H1 (cell line): ENCODE results near the gene AGPAT3. TPM values are rescaled to one million over a fixed set of nuclear protein-coding genes. Genes with fewer than 3 reads are reported as not detected.
A peak's percentile ranks its signal among the peaks of the same experiment; 100 is the strongest.

ENCODE experiments used
- CTCF ChIA-PET: fragments of 300-600 bp; sonication (Branson Sonifier 250); formaldehyde crosslinking; loops from one replicate; lab custom pipeline; 2021; ENCODE audit not compliant: partially characterized antibody; lab: Charles Lee
- POLR2A ChIA-PET: fragments of 300-600 bp; sonication (Branson Sonifier 250); formaldehyde crosslinking; loops from one replicate; lab custom pipeline; 2021; ENCODE audit warnings: inconsistent platforms; ENCODE audit not compliant: partially characterized antibody; lab: Charles Lee
- DNase-seq, 2 experiments: peaks; one replicate each; pipeline versions ENCODE4 v3.0.0 to v3.0.0-alpha.2; 2010 to 2022; ENCODE audit warnings: low spot score in 2 of 2, low read depth in 1 of 2, mixed read lengths in 1 of 2
- FAIRE-seq: peaks from 2 replicates; lab custom pipeline; 2011; peaks lifted over from hg19 to GRCh38; lab: Jason Lieb, UNC
- H2AFZ ChIP-seq: 2 replicates; pipeline ENCODE4 v1.8.1; 2012; ENCODE audit warnings: low read length, inconsistent platforms
- H2AK5ac ChIP-seq: 2 replicates; pipeline ENCODE4 v1.6.1; 2013; ENCODE audit warnings: low read depth, low read length
- H2BK120ac ChIP-seq: replicated peaks from 2 replicates; pipeline ENCODE3; 2013; ENCODE audit warnings: low read depth, low read length, inconsistent platforms
- H2BK12ac ChIP-seq: 2 replicates; pipeline ENCODE4 v1.6.1; 2013; ENCODE audit warnings: low read depth, low read length
- H2BK15ac ChIP-seq: 2 replicates; pipeline ENCODE4 v1.6.1; 2013; ENCODE audit warnings: low read length
- H2BK20ac ChIP-seq: 2 replicates; pipeline ENCODE4 v1.6.1; 2013; ENCODE audit warnings: low read length
- H2BK5ac ChIP-seq: 2 replicates; pipeline ENCODE4 v1.6.1; 2013; ENCODE audit warnings: low read depth, low read length
- H3K14ac ChIP-seq: 2 replicates; pipeline ENCODE4 v1.6.1; 2013; ENCODE audit warnings: inconsistent platforms; ENCODE audit not compliant: insufficient read length
- H3K18ac ChIP-seq: 2 replicates; pipeline ENCODE4 v1.6.1; 2013; ENCODE audit warnings: low read length; ENCODE audit errors: extremely low read depth
- H3K23ac ChIP-seq: 2 replicates; pipeline ENCODE4 v1.6.1; 2013; ENCODE audit warnings: inconsistent platforms; ENCODE audit not compliant: insufficient read length
- H3K23me2 ChIP-seq: 2 replicates; pipeline ENCODE4 v1.6.1; 2013; ENCODE audit warnings: low read depth, low read length
- H3K27ac ChIP-seq: 2 replicates; pipeline ENCODE4 v1.6.1; 2011; ENCODE audit warnings: low read depth, low read length, inconsistent platforms
- H3K27me3 ChIP-seq, 4 experiments: replicated peaks in 1 of 4; 1 replicate in 1 of 4; 2 replicates in 3 of 4; pipeline versions ENCODE4 v1.6.1 to v1.8.1; 2011 to 2013; ENCODE audit warnings: low read length in 3 of 4, mild to moderate bottlenecking in 3 of 4, inconsistent platforms in 2 of 4, mixed read lengths in 2 of 4, moderate library complexity in 1 of 4; ENCODE audit not compliant: control insufficient read depth in 3 of 4, insufficient read depth in 3 of 4; ENCODE audit errors: extremely low read depth in 1 of 4
- H3K36me3 ChIP-seq, 4 experiments: 2 replicates each; pipeline versions ENCODE4 v1.6.1 to v1.8.1; 2011 to 2013; ENCODE audit warnings: mild to moderate bottlenecking in 4 of 4, low read length in 3 of 4, moderate library complexity in 2 of 4, control low read depth in 1 of 4, inconsistent platforms in 1 of 4; ENCODE audit not compliant: insufficient read depth in 4 of 4, control insufficient read depth in 2 of 4
- H3K4ac ChIP-seq: replicated peaks from 2 replicates; pipeline ENCODE3; 2013; ENCODE audit warnings: low read length, low read depth, mixed read lengths, inconsistent platforms; ENCODE audit not compliant: insufficient read length
- H3K4me1 ChIP-seq, 4 experiments: replicated peaks in 1 of 4; 1 replicate in 1 of 4; 2 replicates in 3 of 4; pipeline versions ENCODE4 v1.6.1 to v1.8.1; 2011 to 2013; ENCODE audit warnings: low read length in 3 of 4, inconsistent platforms in 2 of 4, mixed read lengths in 1 of 4; ENCODE audit not compliant: insufficient read depth in 4 of 4, control insufficient read depth in 3 of 4
- H3K4me2 ChIP-seq, 2 experiments: 2 replicates each; pipeline versions ENCODE4 v1.6.1 to v1.8.1; 2011 to 2013; ENCODE audit warnings: low read depth in 2 of 2, low read length in 2 of 2, control low read depth in 1 of 2, inconsistent platforms in 1 of 2, mild to moderate bottlenecking in 1 of 2; ENCODE audit not compliant: insufficient read depth in 1 of 2
- H3K4me3 ChIP-seq, 4 experiments: fragments of 200-600, 300-600 bp in 1 of 4; sonication (generic), shearing (Covaris generic), sonication (Bioruptor Twin) in 1 of 4; 2 replicates each; pipeline versions ENCODE4 v1.5.1 to v1.8.1; 2011 to 2016; ENCODE audit warnings: low read length in 4 of 4, low read depth in 3 of 4, control low read depth in 2 of 4, inconsistent platforms in 2 of 4, mild to moderate bottlenecking in 2 of 4, mixed read lengths in 1 of 4, moderate library complexity in 1 of 4; ENCODE audit not compliant: insufficient read depth in 2 of 4; ENCODE audit errors: extremely low read depth in 1 of 4
- H3K56ac ChIP-seq: replicated peaks from 2 replicates; pipeline ENCODE3; 2013; ENCODE audit warnings: low read depth, mild to moderate bottlenecking, mixed read lengths, low read length, inconsistent platforms; ENCODE audit not compliant: insufficient read length
- H3K79me1 ChIP-seq: 2 replicates; pipeline ENCODE4 v1.6.1; 2013; ENCODE audit warnings: low read depth, low read length, control low read depth
- H3K79me2 ChIP-seq, 2 experiments: 2 replicates each; pipeline versions ENCODE4 v1.6.1 to v1.8.1; 2012 to 2013; ENCODE audit warnings: low read length in 2 of 2, mild to moderate bottlenecking in 2 of 2, inconsistent platforms in 1 of 2; ENCODE audit not compliant: insufficient read depth in 2 of 2, control insufficient read depth in 1 of 2
- H3K9ac ChIP-seq, 4 experiments: replicated peaks in 1 of 4; 1 replicate in 1 of 4; 2 replicates in 3 of 4; pipeline versions ENCODE4 v1.6.1 to v1.8.1; 2011 to 2013; ENCODE audit warnings: low read depth in 3 of 4, low read length in 3 of 4, control low read depth in 2 of 4, mild to moderate bottlenecking in 2 of 4, moderate library complexity in 2 of 4, inconsistent platforms in 1 of 4; ENCODE audit errors: extremely low read depth in 1 of 4
- H3K9me3 ChIP-seq, 2 experiments: 2 replicates each; pipeline versions ENCODE4 v1.6.1 to v1.8.1; 2012 to 2013; ENCODE audit warnings: mild to moderate bottlenecking in 2 of 2, moderate library complexity in 2 of 2, control low read depth in 1 of 2, inconsistent platforms in 1 of 2, low read depth in 1 of 2, low read length in 1 of 2, mixed read lengths in 1 of 2; ENCODE audit not compliant: insufficient read depth in 2 of 2
- H4K20me1 ChIP-seq, 2 experiments: replicated peaks in 1 of 2; 2 replicates each; pipeline versions ENCODE3 to v1.8.1; 2011 to 2013; ENCODE audit warnings: inconsistent platforms in 2 of 2, low read length in 2 of 2, mild to moderate bottlenecking in 1 of 2; ENCODE audit not compliant: insufficient read depth in 2 of 2, control insufficient read depth in 1 of 2
- H4K5ac ChIP-seq: 2 replicates; pipeline ENCODE4 v1.6.1; 2013; ENCODE audit warnings: low read length, low read depth, mixed read lengths, inconsistent platforms; ENCODE audit not compliant: insufficient read length
- H4K8ac ChIP-seq: 2 replicates; pipeline ENCODE4 v1.8.0; 2013; ENCODE audit warnings: mild to moderate bottlenecking, moderate library complexity, low read length, inconsistent platforms; ENCODE audit not compliant: insufficient read depth; ENCODE audit errors: extremely low read depth
- H4K91ac ChIP-seq: replicated peaks from 2 replicates; pipeline ENCODE3; 2013; ENCODE audit warnings: low read length, mixed read lengths, inconsistent platforms; ENCODE audit not compliant: insufficient read length
- CREB1 ChIP-seq: IDR thresholded peaks from 2 replicates; pipeline ENCODE4 v1.6.1; 2012; ENCODE audit warnings: inconsistent platforms
- GTF2F1 ChIP-seq: IDR thresholded peaks from 2 replicates; pipeline ENCODE4 v1.6.1; 2012; ENCODE audit warnings: low read depth, low read length, improper control_type of control experiment, borderline replicate concordance
- MAFK ChIP-seq: IDR thresholded peaks from 2 replicates; pipeline ENCODE4 v1.6.1; 2012; ENCODE audit warnings: low read depth, mild to moderate bottlenecking, improper control_type of control experiment, low read length
- PHF8 ChIP-seq: fragments of 200-600 bp; sonication (generic); conservative IDR thresholded peaks from 2 replicates; pipeline ENCODE4 v1.7.1; 2012; ENCODE audit warnings: low read depth, mild to moderate bottlenecking, inconsistent platforms, low read length, moderate library complexity
- POLR2A ChIP-seq, 2 experiments: IDR thresholded peaks; 1 replicate in 1 of 2; 2 replicates in 1 of 2; pipeline ENCODE4 v1.6.1; 2011; ENCODE audit warnings: low read depth in 2 of 2, low read length in 2 of 2, mild to moderate bottlenecking in 2 of 2; ENCODE audit errors: control extremely low read depth in 1 of 2
- SIRT6 ChIP-seq: IDR thresholded peaks from one replicate; pipeline ENCODE4 v1.7.1; 2012; ENCODE audit warnings: low read length, inconsistent platforms
- SRF ChIP-seq: IDR thresholded peaks from 2 replicates; pipeline ENCODE4 v1.6.1; 2011; ENCODE audit warnings: mild to moderate bottlenecking, low read depth, low read length, moderate library complexity
- WGBS, 2 experiments: shearing (Covaris generic) in 1 of 2; methylation state at CpG; one replicate each; pipeline versions ENCODE4 v1.1.6 to v1.1.7; 2013 to 2015; ENCODE audit warnings: low lambda C conversion rate in 2 of 2, mixed read lengths in 2 of 2, inconsistent platforms in 1 of 2, low coverage in 1 of 2, missing lambda C conversion rate in 1 of 2; ENCODE audit not compliant: insufficient replicate concordance in 2 of 2, insufficient coverage in 1 of 2, insufficient read length in 1 of 2; ENCODE audit errors: extremely low coverage in 1 of 2, missing lambda C conversion rate in 1 of 2; 5-methylcytosine and 5-hydroxymethylcytosine counted together
- polyA plus RNA-seq, 7 experiments: library from polyadenylated mRNA; depleted of rRNA in 3 of 7; stranded (reverse) in 5 of 7; unstranded in 2 of 7; fragments of >200 nt in 5 of 7; fragments of 200-250 nt in 2 of 7; gene quantifications; 1 replicate in 5 of 7; 2 replicates in 1 of 7; 4 replicates in 1 of 7; pipeline versions ENCODE4 v1.2.1 to v1.2.3, GENCODE V29; 2011 to 2013; ENCODE audit warnings: missing spikeins in 2 of 7, mixed read lengths in 2 of 7
- total RNA-seq: library from RNA; stranded (reverse); fragmentation: NEBNext Ultra II Directional; extraction: Animal tissue kit (Norgen Biotek cat#: 25700); gene quantifications from 2 replicates; pipeline ENCODE4 v1.2.1, GENCODE V29; 2021

Gene AGPAT3
- total and polyA plus RNA-seq, 2 of the 8 experiments (the other 6 are each of a cell fraction or from before 2014, with no cell fraction given) = 5.8 to 7.3 TPM

GRCh38 chr21:43928222-43929125 is 63.5 kb downstream of the AGPAT3 start:
- FAIRE-seq = no peak
- Histone ChIP-seq H3K9me3 (no peaks in the 10 kb centered on the region), H3K27ac (no peak overlapping the region), H3K23me2 (no peaks in the 10 kb centered on the region), H3K56ac (no peak overlapping the region), H3K23ac (no peak overlapping the region), H2BK15ac (no peak overlapping the region), H3K9ac (no peak overlapping the region), H2AK5ac (no peak overlapping the region), H2AFZ (no peak overlapping the region), H3K4ac (no peak overlapping the region), H2BK12ac (no peak overlapping the region), H4K91ac (no peak overlapping the region), H2BK5ac (no peak overlapping the region; the same call in 1 of the 2 replicates), H2BK20ac (no peak overlapping the region), H4K20me1 (no peaks in the 10 kb centered on the region), H3K79me1 (no peaks in the 10 kb centered on the region; the same call in 1 of the 2 replicates), H2BK120ac (no peak overlapping the region), H3K4me2 (no peak overlapping the region), H3K18ac (no peak overlapping the region), H3K4me1 (peaks cover 0 to 13% (median under 1%) of the 10 kb centered on the region in 4 experiments; a peak in 2 of 7 replicates), H3K14ac (no peak overlapping the region), H4K5ac (no peak overlapping the region), H3K36me3 (no peaks in the 10 kb centered on the region; a peak in 1 of 8 replicates), H3K4me3 (no peak overlapping the region), H3K27me3 (no peaks in the 10 kb centered on the region), H3K79me2 (no peaks in the 10 kb centered on the region), H4K8ac (peak overlapping the region; percentile 60; the same call in 1 of the 2 replicates)
- no peak for DNase-seq
- CTCF ChIA-PET = interaction anchor here (0.7 to 13.7 kb wide), 4 partner anchors 9 to 117 kb away, joined by 3 to 188 read pairs (median 4); no protein-coding TSS in a partner anchor
- TF ChIP-seq CREB1 (no peak), MAFK (peak; percentile 80), GTF2F1 (no peak), PHF8 (no peak), SRF (no peak), SIRT6 (no peak), POLR2A (IDR thresholded peaks at IDR 0.05; ENCODE audit: control extremely low read depth in 1 of 2, low read depth in 2 of 2, low read length in 2 of 2) (no peak)
- POLR2A ChIA-PET = no interaction called here
- 89% methylated on average over 31 of the region's 31 CpGs; no CpG with 5 or more reads in 1 of the 2 experiments for WGBS, 2 experiments
